DND-41 (cell line): Measurements from ENCODE around the gene PWWP2B.

Experiments used
- EZH2 ChIP-seq: IDR thresholded peaks from 3 replicates; pipeline ENCODE4 v1.6.1; 2012; ENCODE audit warnings: borderline replicate concordance, low read depth, mild to moderate bottlenecking, moderate library complexity, low read length, inconsistent platforms; ENCODE audit not compliant: severe bottlenecking
- TF ChIP-seq, protein P1 (sequence below): IDR thresholded peaks from 2 replicates; pipeline ENCODE4 v1.5.1; 2012; ENCODE audit warnings: borderline replicate concordance, low read length, moderate library complexity, mild to moderate bottlenecking; ENCODE audit not compliant: poor library complexity, severe bottlenecking; ENCODE audit errors: extremely low read depth

DNA sequence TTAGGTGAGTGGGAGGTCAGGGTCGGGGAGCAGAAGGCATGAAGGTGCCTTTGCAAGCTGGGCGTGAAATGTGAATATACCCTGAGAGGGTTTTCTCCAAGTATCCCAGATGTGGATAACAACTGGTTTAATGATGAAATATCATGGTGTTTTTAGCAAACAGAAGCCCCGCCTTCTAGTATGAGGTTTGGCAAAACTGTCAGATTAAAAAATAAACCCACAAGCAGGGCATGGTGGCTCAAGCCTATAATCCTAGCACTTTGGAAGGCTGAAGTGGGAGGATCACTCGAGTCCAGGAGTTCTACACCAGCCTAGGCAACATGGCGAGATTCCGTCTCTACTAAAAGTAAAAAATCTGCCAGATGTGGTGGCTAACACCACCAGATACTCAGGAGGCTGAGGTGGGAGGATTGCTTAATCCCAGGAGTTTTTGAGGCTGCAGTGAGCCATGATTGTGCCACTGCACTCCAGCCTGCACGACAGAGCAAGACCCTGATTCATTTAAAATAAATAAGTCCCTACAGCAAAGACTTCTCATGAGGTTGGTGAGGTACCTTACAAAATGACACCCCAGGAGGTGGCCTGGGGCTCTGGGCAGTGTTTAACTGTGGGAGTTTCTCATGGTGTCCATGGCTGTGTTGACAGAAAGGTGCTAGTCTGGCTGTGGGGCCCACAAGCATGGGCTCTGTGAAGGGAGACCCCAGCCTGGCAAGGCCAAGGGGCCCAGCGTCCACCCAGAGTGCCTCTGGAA, 6.7 kb upstream of the PWWP2B start:
- TF ChIP-seq, protein P1, sequence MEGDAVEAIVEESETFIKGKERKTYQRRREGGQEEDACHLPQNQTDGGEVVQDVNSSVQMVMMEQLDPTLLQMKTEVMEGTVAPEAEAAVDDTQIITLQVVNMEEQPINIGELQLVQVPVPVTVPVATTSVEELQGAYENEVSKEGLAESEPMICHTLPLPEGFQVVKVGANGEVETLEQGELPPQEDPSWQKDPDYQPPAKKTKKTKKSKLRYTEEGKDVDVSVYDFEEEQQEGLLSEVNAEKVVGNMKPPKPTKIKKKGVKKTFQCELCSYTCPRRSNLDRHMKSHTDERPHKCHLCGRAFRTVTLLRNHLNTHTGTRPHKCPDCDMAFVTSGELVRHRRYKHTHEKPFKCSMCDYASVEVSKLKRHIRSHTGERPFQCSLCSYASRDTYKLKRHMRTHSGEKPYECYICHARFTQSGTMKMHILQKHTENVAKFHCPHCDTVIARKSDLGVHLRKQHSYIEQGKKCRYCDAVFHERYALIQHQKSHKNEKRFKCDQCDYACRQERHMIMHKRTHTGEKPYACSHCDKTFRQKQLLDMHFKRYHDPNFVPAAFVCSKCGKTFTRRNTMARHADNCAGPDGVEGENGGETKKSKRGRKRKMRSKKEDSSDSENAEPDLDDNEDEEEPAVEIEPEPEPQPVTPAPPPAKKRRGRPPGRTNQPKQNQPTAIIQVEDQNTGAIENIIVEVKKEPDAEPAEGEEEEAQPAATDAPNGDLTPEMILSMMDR = no peak
- no peak for TF ChIP-seq EZH2
